ENCODE data around the gene BBX. TPM values are rescaled to one million over a fixed set of nuclear protein-coding genes. Genes with fewer than 3 reads are reported as not detected.

Gene BBX
- total and polyA plus RNA-seq, 2 experiments from 2014 or later = 52.4 to 60.8 TPM

- in situ Hi-C loops (cut with MboI) = no loop called here
- H3K9ac ChIP-seq = no peak overlapping the region
- H3K79me2 ChIP-seq (ENCODE audit: insufficient read depth) = no peaks in the 10 kb centered on the region
- no peaks in the 10 kb centered on the region for H3K36me3 ChIP-seq (ENCODE audit: low read depth)
- H3K4me3 ChIP-seq = no peak overlapping the region
- H3F3A ChIP-seq (ENCODE audit: insufficient read depth) = no peaks in the 10 kb centered on the region
- no peak overlapping the region for H2AFZ ChIP-seq
- WGBS, 2 experiments (ENCODE audit: low coverage in 1 of 2, low lambda C conversion rate in 2 of 2, missing lambda C conversion rate in 2 of 2) = 39 to 41% methylated on average over 8 of the region's 8 CpGs
- H4K20me1 ChIP-seq (ENCODE audit: insufficient read depth) = no peaks in the 10 kb centered on the region
- DNase-seq = no peak
- H3K4me1 ChIP-seq (ENCODE audit: insufficient read depth) = no peaks in the 10 kb centered on the region
- no peak overlapping the region for H3K4me2 ChIP-seq (ENCODE audit: unreplicated experiment)
- no peaks in the 10 kb centered on the region for H3K9me2 ChIP-seq (ENCODE audit: insufficient read depth)
- H3K9me3 ChIP-seq (ENCODE audit: low read depth) = no peaks in the 10 kb centered on the region
- H3K27ac ChIP-seq = no peak overlapping the region
- TF ChIP-seq EZH2phosphoT487 (IDR thresholded peaks at IDR 0.05; ENCODE audit: insufficient read depth, low read depth) (no peak), EZH2 (IDR thresholded peaks at IDR 0.05; ENCODE audit: insufficient read depth, poor library complexity, severe bottlenecking) (no peak)
- H3K27me3 ChIP-seq (replicated peaks; ENCODE audit: insufficient read depth) = no peaks in the 10 kb centered on the region
Observed at GRCh38 chr3:107767897-107768605, 245.3 kb downstream of the BBX start.

DNA sequence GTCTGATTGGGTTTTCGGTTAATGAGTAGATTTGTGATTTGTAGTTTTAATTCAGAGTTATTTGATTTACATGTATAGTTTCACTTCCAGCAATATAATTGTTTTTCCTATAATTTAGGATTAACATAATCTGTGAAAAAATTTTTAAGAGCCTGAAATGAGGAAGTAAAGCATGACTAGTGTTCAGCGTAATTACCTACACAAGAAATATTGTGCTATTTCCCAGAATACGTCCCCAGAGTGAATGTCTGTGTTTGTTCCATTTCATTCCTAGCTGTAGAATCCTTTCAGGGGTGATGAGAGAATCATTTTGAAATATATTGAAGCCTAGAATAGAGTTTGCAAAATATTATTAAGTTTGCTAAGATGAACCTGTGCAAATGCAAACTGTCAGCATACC lies 247.1 kb downstream of the BBX start:
- Histone ChIP-seq H3K9ac (no peak overlapping the region), H3K4me3 (no peak overlapping the region), H3K79me2 (ENCODE audit: insufficient read depth) (no peaks in the 10 kb centered on the region), H4K20me1 (ENCODE audit: insufficient read depth) (no peaks in the 10 kb centered on the region), H3K36me3 (ENCODE audit: low read depth) (no peaks in the 10 kb centered on the region; the same call in 1 of the 2 replicates), H3K27me3 (replicated peaks; ENCODE audit: insufficient read depth) (no peaks in the 10 kb centered on the region), H2AFZ (no peak overlapping the region), H3K4me2 (ENCODE audit: unreplicated experiment) (no peak overlapping the region), H3K27ac (no peak overlapping the region), H3F3A (ENCODE audit: insufficient read depth) (no peaks in the 10 kb centered on the region), H3K9me3 (ENCODE audit: low read depth) (no peaks in the 10 kb centered on the region), H3K4me1 (ENCODE audit: insufficient read depth) (no peaks in the 10 kb centered on the region), H3K9me2 (ENCODE audit: insufficient read depth) (no peaks in the 10 kb centered on the region)
- 98 to 99% methylated on average over 3 of the region's 3 CpGs for WGBS, 2 experiments (ENCODE audit: low coverage in 1 of 2, low lambda C conversion rate in 2 of 2, missing lambda C conversion rate in 2 of 2)
- in situ Hi-C loops (cut with MboI) = no loop called here
- no peak for TF ChIP-seq EZH2phosphoT487 (IDR thresholded peaks at IDR 0.05; ENCODE audit: insufficient read depth, low read depth)
- no peak for TF ChIP-seq EZH2 (IDR thresholded peaks at IDR 0.05; ENCODE audit: insufficient read depth, poor library complexity, severe bottlenecking)
- DNase-seq = no peak

DNA sequence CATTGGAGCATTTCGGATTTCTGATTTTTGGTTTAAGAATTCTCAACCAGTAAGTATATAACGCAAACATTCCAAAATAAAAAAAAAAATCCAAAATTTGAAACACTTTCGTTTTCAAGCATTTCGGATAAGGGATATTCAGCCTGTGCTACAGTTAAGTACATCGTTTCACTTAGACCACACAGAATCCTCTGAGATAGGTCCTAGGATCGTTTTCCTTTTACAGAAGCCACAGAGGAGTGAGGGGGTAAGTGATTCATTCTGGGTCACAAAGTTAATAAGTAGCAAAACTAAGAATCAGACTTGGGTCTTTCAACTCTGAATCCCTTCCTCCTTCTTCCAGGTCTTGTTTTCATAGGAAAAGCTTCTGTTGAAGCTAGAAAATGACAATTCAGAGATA lies 249.3 kb downstream of the BBX start:
- H3K27ac ChIP-seq = no peak overlapping the region
- no peaks in the 10 kb centered on the region for H3K9me2 ChIP-seq (ENCODE audit: insufficient read depth)
- H2AFZ ChIP-seq = no peak overlapping the region
- 97 to 98% methylated on average over 6 of the region's 6 CpGs for WGBS, 2 experiments (ENCODE audit: low coverage in 1 of 2, low lambda C conversion rate in 2 of 2, missing lambda C conversion rate in 2 of 2)
- H3K79me2 ChIP-seq (ENCODE audit: insufficient read depth) = no peaks in the 10 kb centered on the region
- no peak for TF ChIP-seq EZH2phosphoT487 (IDR thresholded peaks at IDR 0.05; ENCODE audit: insufficient read depth, low read depth)
- TF ChIP-seq EZH2 (IDR thresholded peaks at IDR 0.05; ENCODE audit: insufficient read depth, poor library complexity, severe bottlenecking) = no peak
- H3K9ac ChIP-seq = no peak overlapping the region
- no peak overlapping the region for H3K4me3 ChIP-seq
- H3K9me3 ChIP-seq (ENCODE audit: low read depth) = no peaks in the 10 kb centered on the region
- in situ Hi-C loops (cut with MboI) = no loop called here
- no peaks in the 10 kb centered on the region for H4K20me1 ChIP-seq (ENCODE audit: insufficient read depth)
- no peaks in the 10 kb centered on the region for H3K4me1 ChIP-seq (ENCODE audit: insufficient read depth)
- no peak for DNase-seq
- no peaks in the 10 kb centered on the region for H3K27me3 ChIP-seq (replicated peaks; ENCODE audit: insufficient read depth)
- peaks cover 4% of the 10 kb centered on the region; the same call in 1 of the 2 replicates for H3K36me3 ChIP-seq (ENCODE audit: low read depth)
- H3F3A ChIP-seq (ENCODE audit: insufficient read depth) = no peaks in the 10 kb centered on the region
- no peak overlapping the region for H3K4me2 ChIP-seq (ENCODE audit: unreplicated experiment)

DNA sequence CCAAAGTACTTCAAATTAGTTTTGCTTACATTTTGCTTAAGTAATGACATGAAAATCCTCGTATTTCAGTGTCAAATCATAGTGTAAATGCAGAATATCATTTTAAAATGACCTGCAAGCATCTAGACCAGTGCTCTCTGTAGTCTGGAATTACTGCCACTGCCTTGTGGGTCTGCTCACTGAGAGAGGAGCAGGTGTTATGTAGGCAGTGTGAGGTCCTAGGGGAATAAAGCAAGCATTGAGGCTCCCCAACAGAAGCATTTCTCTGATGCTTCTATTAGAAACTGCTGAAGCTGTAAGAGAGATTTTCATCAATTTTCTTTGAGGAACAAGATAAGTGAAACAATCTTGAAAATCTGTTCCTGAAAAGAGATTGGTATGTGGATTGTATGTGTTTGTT lies 253.2 kb downstream of the BBX start:
- Histone ChIP-seq H3K27me3 (replicated peaks; ENCODE audit: insufficient read depth) (no peaks in the 10 kb centered on the region), H3F3A (ENCODE audit: insufficient read depth) (no peaks in the 10 kb centered on the region), H3K79me2 (ENCODE audit: insufficient read depth) (no peaks in the 10 kb centered on the region), H3K36me3 (ENCODE audit: low read depth) (peaks cover 4% of the 10 kb centered on the region; the same call in 1 of the 2 replicates), H3K27ac (no peak overlapping the region), H3K9ac (no peak overlapping the region), H3K9me3 (ENCODE audit: low read depth) (no peaks in the 10 kb centered on the region), H2AFZ (no peak overlapping the region), H3K9me2 (ENCODE audit: insufficient read depth) (no peaks in the 10 kb centered on the region), H3K4me1 (ENCODE audit: insufficient read depth) (peaks cover 2% of the 10 kb centered on the region; the same call in 1 of the 2 replicates), H3K4me2 (ENCODE audit: unreplicated experiment) (no peak overlapping the region), H4K20me1 (ENCODE audit: insufficient read depth) (no peaks in the 10 kb centered on the region), H3K4me3 (no peak overlapping the region)
- WGBS, 2 experiments (ENCODE audit: low coverage in 1 of 2, low lambda C conversion rate in 2 of 2, missing lambda C conversion rate in 2 of 2) = 93 to 96% methylated on average over 1 of the region's 1 CpG
- in situ Hi-C loops (cut with MboI) = no loop called here
- no peak for DNase-seq
- TF ChIP-seq EZH2 (IDR thresholded peaks at IDR 0.05; ENCODE audit: insufficient read depth, poor library complexity, severe bottlenecking) (no peak), EZH2phosphoT487 (IDR thresholded peaks at IDR 0.05; ENCODE audit: insufficient read depth, low read depth) (no peak)

All from GM23248 (cell line).